A673 (cell line): ENCODE data around the gene MAP6. TPM values are rescaled to one million over a fixed set of nuclear protein-coding genes. Genes with fewer than 3 reads are reported as not detected.

ENCODE experiments used
- BruUV-seq: library from RNA; stranded (reverse); fragments of 400-500 nt; replicated peaks from 2 replicates; lab custom pipeline; 2021; lab: Mats Ljungman, UMichigan
- CTCF ChIA-PET: fragments of 300-600 bp; sonication (Branson Sonifier 250); formaldehyde crosslinking; loops from one replicate; lab custom pipeline; 2022; ENCODE audit warnings: antibody characterized with exemption; lab: Charles Lee
- POLR2A ChIA-PET: fragments of 300-600 bp; sonication (Branson Sonifier 250); formaldehyde crosslinking; loops from one replicate; lab custom pipeline; 2022; ENCODE audit warnings: antibody characterized with exemption; ENCODE audit not compliant: low non-redundant PET; lab: Charles Lee
- DNase-seq: peaks from one replicate; pipeline ENCODE4 v3.0.0-alpha.2; 2015; ENCODE audit warnings: low spot score
- H3K27ac ChIP-seq: fragments of 200-600 bp; sonication (generic); 2 replicates; pipeline ENCODE4 v1.5.1; 2016; ENCODE audit warnings: mixed run types, low read depth, mild to moderate bottlenecking, mixed read lengths, antibody characterized with exemption, low read length; ENCODE audit not compliant: poor library complexity, severe bottlenecking
- H3K27me3 ChIP-seq: fragments of 200-600 bp; sonication (generic); replicated peaks from 2 replicates; pipeline ENCODE4 v1.6.1; 2017; ENCODE audit warnings: mixed run types, low read depth, mild to moderate bottlenecking, mixed read lengths, antibody characterized with exemption, low read length; ENCODE audit not compliant: insufficient read depth, poor library complexity
- H3K36me3 ChIP-seq: fragments of 200-600 bp; sonication (generic); 2 replicates; pipeline ENCODE4 v1.6.1; 2016; ENCODE audit warnings: mixed run types, mild to moderate bottlenecking, mixed read lengths, antibody characterized with exemption, low read length; ENCODE audit not compliant: insufficient read depth, poor library complexity, severe bottlenecking
- H3K4me1 ChIP-seq: fragments of 200-600 bp; sonication (generic); 2 replicates; pipeline ENCODE4 v1.6.1; 2017; ENCODE audit warnings: mixed run types, mild to moderate bottlenecking, mixed read lengths, antibody characterized with exemption, low read length; ENCODE audit not compliant: insufficient read depth, poor library complexity, severe bottlenecking
- H3K4me3 ChIP-seq: fragments of 200-600 bp; sonication (generic); 2 replicates; pipeline ENCODE4 v1.5.1; 2016; ENCODE audit warnings: low read depth, mixed run types, mild to moderate bottlenecking, mixed read lengths, low read length; ENCODE audit not compliant: poor library complexity, severe bottlenecking
- H3K9me3 ChIP-seq: fragments of 200-600 bp; sonication (generic); 2 replicates; pipeline ENCODE4 v1.6.1; 2016; ENCODE audit warnings: mixed run types, low read depth, mild to moderate bottlenecking, mixed read lengths, antibody characterized with exemption, low read length; ENCODE audit not compliant: poor library complexity, severe bottlenecking
- CTCF ChIP-seq: fragments of 300-800, 200-600 bp; sonication (generic); conservative IDR thresholded peaks from 2 replicates; pipeline ENCODE4 v1.5.1; 2017; ENCODE audit warnings: low read depth, mild to moderate bottlenecking, antibody characterized with exemption, low read length, moderate library complexity, mixed read lengths
- EZH2 ChIP-seq: fragments of 200-600 bp; sonication (generic); IDR thresholded peaks from 2 replicates; pipeline ENCODE4 v1.6.1; 2017; ENCODE audit warnings: borderline replicate concordance, low read depth, mild to moderate bottlenecking, mixed read lengths, antibody characterized with exemption, low read length; ENCODE audit not compliant: poor library complexity, severe bottlenecking
- intact Hi-C: fragments of 100-400 bp; cut with micrococcal nuclease; formaldehyde crosslinking; loops from one replicate; pipeline ENCODE4 v1.10.0; 2022; ENCODE audit not compliant: unreplicated experiment
- total RNA-seq: library from RNA; stranded (reverse); gene quantifications from 2 replicates; pipeline ENCODE4 v1.2.3, GENCODE V29; 2021

The MAP6 gene
- total RNA-seq, 1 experiment from 2014 or later: not detected

GRCh38 chr11:75632450-75632849 is 36.4 kb downstream of the MAP6 start:
- H3K4me1 ChIP-seq: peaks cover 21% of the 10 kb centered on the region

GRCh38 chr11:75631086-75631730 is 37.6 kb downstream of the MAP6 start:
- H3K4me3 ChIP-seq: no peak overlapping the region
- peaks cover 33% of the 10 kb centered on the region for H3K4me1 ChIP-seq
- no peaks in the 10 kb centered on the region for H3K27me3 ChIP-seq
- H3K9me3 ChIP-seq: no peaks in the 10 kb centered on the region
- no peak for DNase-seq
- H3K27ac ChIP-seq: no peak overlapping the region
- CTCF ChIA-PET: no interaction called here
- no peaks in the 10 kb centered on the region for H3K36me3 ChIP-seq
- POLR2A ChIA-PET: no interaction called here
- intact Hi-C loops: no loop called here
- TF ChIP-seq CTCF: no peak
- TF ChIP-seq EZH2: no peak
- BruUV-seq: no TSS peak

More at GRCh38 chr11:75632450-75632849, 36.4 kb downstream of the MAP6 start:
- no peak for DNase-seq
- H3K36me3 ChIP-seq: no peaks in the 10 kb centered on the region
- intact Hi-C loops: no loop called here
- no peaks in the 10 kb centered on the region for H3K27me3 ChIP-seq
- no peak overlapping the region for H3K4me3 ChIP-seq
- CTCF ChIA-PET: no interaction called here
- no peaks in the 10 kb centered on the region for H3K9me3 ChIP-seq
- BruUV-seq: no TSS peak
- no peak overlapping the region for H3K27ac ChIP-seq
- TF ChIP-seq EZH2 (no peak), CTCF (no peak)
- POLR2A ChIA-PET: no interaction called here

- intact Hi-C loops: no loop called here
- no peaks in the 10 kb centered on the region for H3K36me3 ChIP-seq
- no peak overlapping the region for H3K4me3 ChIP-seq
- POLR2A ChIA-PET: no interaction called here
- no peaks in the 10 kb centered on the region for H3K9me3 ChIP-seq
- no peak overlapping the region for H3K27ac ChIP-seq
- BruUV-seq: no TSS peak
- CTCF ChIA-PET: no interaction called here
- H3K27me3 ChIP-seq: no peaks in the 10 kb centered on the region
- peaks cover 21% of the 10 kb centered on the region for H3K4me1 ChIP-seq
- no peak for TF ChIP-seq EZH2
- DNase-seq: no peak
Observed at GRCh38 chr11:75627906-75628668, 40.8 kb downstream of the MAP6 start.
